HepG2 (cell line): ENCODE results near the gene MTA1. TPM values are rescaled to one million over a fixed set of nuclear protein-coding genes. Genes with fewer than 3 reads are reported as not detected.

Source experiments
- ATAC-seq: fragments of 200-7000 bp; cut with Tn5 transposase; 3 replicates; pipeline ENCODE4 v1.9.1; 2020; ENCODE audit warnings: mild to moderate bottlenecking, moderate library complexity
- BruUV-seq: library from RNA; stranded (reverse); fragments of 400-500 nt; replicated peaks from 2 replicates; lab custom pipeline; 2021; lab: Mats Ljungman, UMichigan
- CTCF ChIA-PET: fragments of 300-600 bp; formaldehyde crosslinking; extraction: SDS; loops from one replicate; lab custom pipeline; 2021; ENCODE audit warnings: low total read pairs, inconsistent platforms, low intra/inter-chr PET ratio; lab: Yijun Ruan, JAX
- POLR2A ChIA-PET: fragments of 350-600 bp; sonication (Branson Sonifier 250); formaldehyde crosslinking; loops from one replicate; lab custom pipeline; 2020; ENCODE audit warnings: antibody characterized with exemption, inconsistent platforms; lab: Yijun Ruan, JAX
- DNase-seq: peaks from one replicate; pipeline ENCODE4 v3.0.0-alpha.2; 2015; ENCODE audit warnings: low spot score
- FAIRE-seq: peaks from 3 replicates; lab custom pipeline; 2011; peaks lifted over from hg19 to GRCh38; lab: Jason Lieb, UNC
- H2AFZ ChIP-seq: one replicate; pipeline ENCODE4 v1.6.1; 2011; ENCODE audit warnings: low read length, inconsistent platforms
- H3K27ac ChIP-seq: fragments of 300-600 bp; 3 replicates; pipeline ENCODE4 v1.8.0; 2011; ENCODE audit warnings: mixed run types, mild to moderate bottlenecking, mixed read lengths, low read length, inconsistent platforms; ENCODE audit not compliant: insufficient read depth; ENCODE audit errors: extremely low read length
- H3K27me3 ChIP-seq, 2 experiments: fragments of 200-600 bp in 1 of 2; 2 replicates in 1 of 2; 3 replicates in 1 of 2; pipeline versions ENCODE4 v1.6.0 to v1.8.0; 2011; ENCODE audit warnings: low read length in 2 of 2, mild to moderate bottlenecking in 2 of 2, moderate library complexity in 2 of 2, inconsistent platforms in 1 of 2; ENCODE audit not compliant: insufficient read depth in 2 of 2, control insufficient read depth in 1 of 2
- H3K36me3 ChIP-seq, 2 experiments: fragments of 200-600 bp in 1 of 2; replicated peaks in 1 of 2; 2 replicates in 1 of 2; 3 replicates in 1 of 2; pipeline versions ENCODE4 v1.5.1 to v1.8.0; 2011; ENCODE audit warnings: low read length in 2 of 2, inconsistent platforms in 1 of 2; ENCODE audit not compliant: insufficient read depth in 2 of 2, control insufficient read depth in 1 of 2
- H3K4me1 ChIP-seq: 2 replicates; pipeline ENCODE4 v1.5.1; 2012; ENCODE audit warnings: low read length, inconsistent platforms; ENCODE audit not compliant: insufficient read depth
- H3K4me2 ChIP-seq: 2 replicates; pipeline ENCODE4 v1.6.0; 2011; ENCODE audit warnings: low read depth, low read length, inconsistent platforms
- H3K4me3 ChIP-seq, 3 experiments: fragments of 200-600 bp in 1 of 3; sonication (generic), shearing (Covaris generic) in 1 of 3; replicated peaks in 1 of 3; 2 replicates each; pipeline ENCODE4 v1.5.1; 2011 to 2016; ENCODE audit warnings: low read length in 3 of 3, inconsistent platforms in 2 of 3, low read depth in 2 of 3, mild to moderate bottlenecking in 2 of 3, control low read depth in 1 of 3, mixed read lengths in 1 of 3; ENCODE audit not compliant: insufficient read depth in 1 of 3
- H3K79me2 ChIP-seq: one replicate; pipeline ENCODE4 v1.6.1; 2011; ENCODE audit warnings: low read length, inconsistent platforms; ENCODE audit not compliant: insufficient read depth
- H3K9ac ChIP-seq: 2 replicates; pipeline ENCODE4 v1.6.0; 2011; ENCODE audit warnings: mild to moderate bottlenecking, low read depth, low read length, inconsistent platforms; ENCODE audit not compliant: insufficient read depth
- H3K9me3 ChIP-seq: 2 replicates; pipeline ENCODE4 v1.5.1; 2012; ENCODE audit warnings: mild to moderate bottlenecking, low read length
- H4K20me1 ChIP-seq: 2 replicates; pipeline ENCODE4 v1.6.0; 2011; ENCODE audit warnings: inconsistent platforms, mild to moderate bottlenecking, low read length, moderate library complexity; ENCODE audit not compliant: insufficient read depth
- FOXC1 ChIP-seq: sonication (generic); formaldehyde crosslinking; IDR thresholded peaks from 2 replicates; pipeline ENCODE4 v1.8.0; 2022; ENCODE audit warnings: mild to moderate bottlenecking, missing genetic modification reagents, borderline replicate concordance
- FOXM1 ChIP-seq: sonication (generic); formaldehyde crosslinking; IDR thresholded peaks from 2 replicates; pipeline ENCODE4 v1.5.0; 2020; ENCODE audit warnings: missing genetic modification reagents
- MAFF ChIP-seq: IDR thresholded peaks from 2 replicates; pipeline ENCODE4 v1.6.1; 2011; ENCODE audit warnings: low read depth, low read length, improper control_type of control experiment
- PAX8 ChIP-seq: sonication (generic); formaldehyde crosslinking; IDR thresholded peaks from 2 replicates; pipeline ENCODE4 v1.8.0; 2022; ENCODE audit warnings: mild to moderate bottlenecking, missing genetic modification reagents, borderline replicate concordance
- RELA ChIP-seq: sonication (generic); formaldehyde crosslinking; IDR thresholded peaks from 2 replicates; pipeline ENCODE4 v1.4.0; 2020; ENCODE audit warnings: missing genetic modification reagents
- SALL2 ChIP-seq: sonication (generic); formaldehyde crosslinking; IDR thresholded peaks from 2 replicates; pipeline ENCODE4 v1.8.1; 2023; ENCODE audit warnings: mild to moderate bottlenecking, missing genetic modification reagents, inconsistent platforms
- SNAI1 ChIP-seq: sonication (generic); formaldehyde crosslinking; IDR thresholded peaks from 2 replicates; pipeline ENCODE4 v1.5.0; 2020; ENCODE audit warnings: mild to moderate bottlenecking, missing genetic modification reagents, borderline replicate concordance
- SRSF9 ChIP-seq: fragments of 200-400 bp; formaldehyde crosslinking; IDR thresholded peaks from 2 replicates; pipeline ENCODE4 v1.6.1; 2018; ENCODE audit warnings: borderline replicate concordance, mild to moderate bottlenecking, low read depth, low read length; ENCODE audit not compliant: insufficient read depth, poor library complexity, severe bottlenecking
- ZMAT5 ChIP-seq: sonication (generic); formaldehyde crosslinking; IDR thresholded peaks from 2 replicates; pipeline ENCODE4 v1.5.0; 2020; ENCODE audit warnings: mild to moderate bottlenecking, low read depth, missing genetic modification reagents, borderline replicate concordance
- ZNF451 ChIP-seq: sonication (generic); formaldehyde crosslinking; IDR thresholded peaks from 2 replicates; pipeline ENCODE4 v1.5.0; 2020; ENCODE audit warnings: mild to moderate bottlenecking, missing genetic modification reagents
- ZNF563 ChIP-seq: sonication (generic); formaldehyde crosslinking; IDR thresholded peaks from 2 replicates; pipeline ENCODE4 v1.8.0; 2022; ENCODE audit warnings: mild to moderate bottlenecking, moderate library complexity, missing genetic modification reagents
- ZNF737 ChIP-seq: sonication (generic); formaldehyde crosslinking; IDR thresholded peaks from 2 replicates; pipeline ENCODE4 v1.5.0; 2020; ENCODE audit warnings: missing genetic modification reagents, mild to moderate bottlenecking, borderline replicate concordance
- ZNF878 ChIP-seq: sonication (generic); formaldehyde crosslinking; IDR thresholded peaks from 2 replicates; pipeline ENCODE4 v1.8.1; 2023; ENCODE audit warnings: mild to moderate bottlenecking, missing genetic modification reagents, moderate library complexity
- ZXDC ChIP-seq: sonication (generic); formaldehyde crosslinking; IDR thresholded peaks from 2 replicates; pipeline ENCODE4 v1.5.0; 2020; ENCODE audit warnings: mild to moderate bottlenecking, missing genetic modification reagents
- WGBS: methylation state at CpG from one replicate; pipeline ENCODE4 v1.1.6; 2017; ENCODE audit warnings: low lambda C conversion rate; 5-methylcytosine and 5-hydroxymethylcytosine counted together
- in situ Hi-C: cut with HindIII; loops from 2 replicates; pipeline ENCODE4 v1.10.0; 2017; ENCODE audit warnings: low pct_unique_long_range_greater_than_20kb; ENCODE audit not compliant: extremely low pct_ligation_motif_present
- intact Hi-C: fragments of 100-400 bp; cut with micrococcal nuclease; formaldehyde crosslinking; loops from one replicate; pipeline ENCODE4 v1.10.0; 2022; ENCODE audit not compliant: unreplicated experiment
- polyA plus RNA-seq, 8 experiments: library from polyadenylated mRNA; depleted of rRNA in 3 of 8; stranded (reverse) in 7 of 8; unstranded in 1 of 8; fragments of >200 nt; fragmentation: Illumina TruSeq in 4 of 8; extraction: Trizol in 4 of 8; gene quantifications; 2 replicates each; pipeline versions ENCODE4 v1.2.1 to v1.2.3, GENCODE V29; 2011 to 2016; ENCODE audit warnings: low read depth in 4 of 8, missing spikeins in 1 of 8, mixed read lengths in 1 of 8; ENCODE audit not compliant: insufficient read depth in 1 of 8
- total RNA-seq, 5 experiments: library from RNA; depleted of rRNA; stranded (reverse); fragments of >200 nt; fragmentation: Illumina TruSeq; extraction: Trizol; gene quantifications; 2 replicates each; pipeline ENCODE4 v1.2.3, GENCODE V29; 2016; ENCODE audit warnings: low read depth in 1 of 5
- TF ChIP-seq, protein P1 (sequence below): sonication (generic); formaldehyde crosslinking; IDR thresholded peaks from 2 replicates; pipeline ENCODE4 v1.4.0; 2020; ENCODE audit warnings: missing genetic modification reagents

MTA1 gene
- total and polyA plus RNA-seq, 2 of the 13 experiments (the other 11 are each of a cell fraction or from before 2014, with no cell fraction given), result 35.2 to 85.8 TPM

GRCh38 chr14:105476097-105476830 lies 56.6 kb downstream of the MTA1 start (continued):
- TF ChIP-seq ZXDC (CRISPR knock-in tag), result no peak; the same call in 1 of the 2 replicates
- TF ChIP-seq, protein P1, sequence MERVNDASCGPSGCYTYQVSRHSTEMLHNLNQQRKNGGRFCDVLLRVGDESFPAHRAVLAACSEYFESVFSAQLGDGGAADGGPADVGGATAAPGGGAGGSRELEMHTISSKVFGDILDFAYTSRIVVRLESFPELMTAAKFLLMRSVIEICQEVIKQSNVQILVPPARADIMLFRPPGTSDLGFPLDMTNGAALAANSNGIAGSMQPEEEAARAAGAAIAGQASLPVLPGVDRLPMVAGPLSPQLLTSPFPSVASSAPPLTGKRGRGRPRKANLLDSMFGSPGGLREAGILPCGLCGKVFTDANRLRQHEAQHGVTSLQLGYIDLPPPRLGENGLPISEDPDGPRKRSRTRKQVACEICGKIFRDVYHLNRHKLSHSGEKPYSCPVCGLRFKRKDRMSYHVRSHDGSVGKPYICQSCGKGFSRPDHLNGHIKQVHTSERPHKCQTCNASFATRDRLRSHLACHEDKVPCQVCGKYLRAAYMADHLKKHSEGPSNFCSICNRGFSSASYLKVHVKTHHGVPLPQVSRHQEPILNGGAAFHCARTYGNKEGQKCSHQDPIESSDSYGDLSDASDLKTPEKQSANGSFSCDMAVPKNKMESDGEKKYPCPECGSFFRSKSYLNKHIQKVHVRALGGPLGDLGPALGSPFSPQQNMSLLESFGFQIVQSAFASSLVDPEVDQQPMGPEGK (CRISPR knock-in tag), result peak; percentile 52

DNA sequence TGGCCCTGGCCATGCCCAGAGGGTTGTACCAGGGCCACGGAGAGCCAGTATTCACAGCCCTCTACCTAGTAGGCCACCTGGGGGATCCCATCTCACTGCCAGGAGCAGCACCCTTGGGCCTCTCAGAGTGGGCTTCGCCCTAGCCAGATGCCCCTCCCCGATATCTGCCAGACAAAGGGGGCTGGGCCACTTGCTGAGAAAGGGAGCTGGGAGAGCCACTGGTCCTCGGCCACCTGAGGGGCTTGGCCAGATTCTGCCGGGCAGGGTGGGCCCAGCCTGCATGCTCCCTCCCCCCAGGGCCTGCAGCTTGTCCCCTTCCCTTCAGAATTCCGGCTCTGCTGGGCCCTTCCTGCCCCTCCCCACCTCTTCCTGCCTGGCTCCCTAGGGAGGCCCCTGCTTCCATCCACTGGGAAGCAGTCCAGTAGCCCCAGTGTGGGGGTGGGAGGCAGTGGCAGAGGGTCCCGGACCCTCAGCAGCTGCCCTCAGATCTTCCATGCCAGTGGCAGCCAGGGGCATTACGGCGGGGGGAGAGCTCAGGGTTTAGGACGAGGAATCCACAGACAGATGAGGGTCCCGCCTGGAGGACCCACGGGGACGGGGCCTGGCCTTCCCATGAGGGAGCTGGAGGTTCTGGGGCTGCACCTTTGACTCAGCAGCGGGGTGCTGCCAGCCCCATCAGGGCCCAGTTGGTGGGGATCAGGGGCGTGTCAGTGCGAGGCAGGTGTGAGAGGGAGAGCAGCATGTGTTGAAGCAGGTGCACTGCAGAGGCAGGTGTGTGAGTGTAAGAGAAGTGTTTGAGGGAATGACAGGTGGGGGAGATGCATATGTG lies 57.4 kb downstream of the MTA1 start:
- in situ Hi-C loops, result no loop called here
- H3K27me3 ChIP-seq, result peaks cover 0 to 4% of the 10 kb centered on the region in 2 experiments; a peak in 2 of 5 replicates
- peak overlapping the region; percentile 71 to 83 (median 81) for H3K4me3 ChIP-seq
- H3K9ac ChIP-seq, result peak overlapping the region; percentile 78
- ChIA-PET POLR2A (interaction anchor here (0.9 to 1.4 kb wide), 4 partner anchors 9 to 176 kb away, joined by 3 to 4 read pairs (median 3); partner anchors contain the start of genes BRF1 and CRIP1), CTCF (no interaction called here)
- intact Hi-C loops, result no loop called here
- peak overlapping the region; percentile 99 for H3K4me2 ChIP-seq
- H3K36me3 ChIP-seq, result no peaks in the 10 kb centered on the region
- H3K79me2 ChIP-seq, result no peaks in the 10 kb centered on the region
- no peak for ATAC-seq
- peak overlapping the region; percentile 82 for H3K27ac ChIP-seq
- BruUV-seq, result no TSS peak
- no peak for DNase-seq
- H3K4me1 ChIP-seq, result peaks cover 45% of the 10 kb centered on the region
- no peak for FAIRE-seq
- WGBS, result 92% methylated on average over 9 of the region's 16 CpGs
- 0 out of 2 replicates have a peak, but pooled peaks cover 2% of the 10 kb centered on the region for H4K20me1 ChIP-seq
- no peak overlapping the region for H2AFZ ChIP-seq
- H3K9me3 ChIP-seq, result no peaks in the 10 kb centered on the region
- TF ChIP-seq SALL2 (no peak), FOXC1 (no peak), ZNF737 (CRISPR knock-in tag) (no peak), MAFF (no peak), RELA (CRISPR knock-in tag) (no peak), ZNF878 (CRISPR knock-in tag) (no peak), PAX8 (CRISPR knock-in tag) (no peak), ZMAT5 (CRISPR knock-in tag) (no peak), SNAI1 (CRISPR knock-in tag) (0 out of 2 replicates have a peak, but pooled peaks have one; percentile 0), FOXM1 (no peak), ZNF563 (0 out of 2 replicates have a peak, but pooled peaks have one; percentile 48), ZNF451 (0 out of 2 replicates have a peak, but pooled peaks have one; percentile 56), SRSF9 (no peak)
